AML-193 (cell line): ENCODE results near the gene MYMX.

Source experiments
- DNase-seq, 2 experiments: peaks; one replicate each; lab custom pipeline; 2025; lab: John Stamatoyannopoulos, UW

The MYMX gene

DNA sequence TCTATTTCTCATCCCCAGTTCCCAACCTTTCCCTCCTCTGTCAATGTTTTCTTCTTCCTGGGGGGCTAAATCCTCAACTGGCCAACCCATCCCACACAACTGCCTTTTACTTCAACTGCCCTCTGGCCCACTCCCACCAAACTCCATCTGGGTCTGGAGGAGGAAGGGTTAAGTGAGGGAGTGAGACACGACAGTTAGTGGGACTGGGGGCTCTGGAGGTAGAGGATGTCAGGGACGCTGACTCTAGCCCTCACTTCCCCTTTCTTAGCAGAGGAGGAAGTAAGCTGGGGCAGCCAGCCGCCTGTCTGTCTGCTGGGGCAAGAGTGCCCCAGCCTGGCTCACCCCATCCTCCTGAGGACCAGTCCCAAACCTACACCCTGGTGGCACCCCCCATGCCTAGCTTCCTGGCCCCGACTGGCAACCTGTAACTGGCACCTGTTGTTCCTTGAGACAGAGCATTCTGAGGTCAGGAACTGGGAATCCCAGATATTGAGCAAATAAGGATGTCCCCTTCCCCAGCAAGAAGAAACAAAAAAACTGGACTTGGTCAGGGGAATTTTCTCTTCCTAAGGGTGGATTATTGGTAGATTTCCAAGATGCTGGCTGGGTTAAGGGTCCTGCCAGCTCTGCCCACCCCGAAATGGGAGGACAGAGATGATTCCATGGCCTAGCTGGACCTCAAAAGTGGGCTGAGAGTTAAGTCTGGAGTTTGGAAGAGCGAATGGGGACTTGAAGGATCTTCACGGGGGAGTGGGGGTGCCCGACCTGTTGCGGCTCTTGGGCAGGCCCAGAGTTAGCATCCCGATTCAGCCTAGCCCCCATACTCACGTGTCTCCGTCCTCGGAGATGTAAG lies 47.7 kb downstream of the MYMX start:
- DNase-seq: peak; percentile 96 to 97

- DNase-seq: peak; percentile 63 to 72
These were observed 48.4 kb downstream of the MYMX start, which contains the start of gene NFKBIE for GRCh38 chr6:44265007-44265721. Gene NFKBIE, minus strand, starts transcription at chr6:44265551. Its CDS starts 205 bp downstream, at chr6:44265346.

- DNase-seq: no peak
These were observed 49.1 kb downstream of the MYMX start for GRCh38 chr6:44265722-44266233.

DNA sequence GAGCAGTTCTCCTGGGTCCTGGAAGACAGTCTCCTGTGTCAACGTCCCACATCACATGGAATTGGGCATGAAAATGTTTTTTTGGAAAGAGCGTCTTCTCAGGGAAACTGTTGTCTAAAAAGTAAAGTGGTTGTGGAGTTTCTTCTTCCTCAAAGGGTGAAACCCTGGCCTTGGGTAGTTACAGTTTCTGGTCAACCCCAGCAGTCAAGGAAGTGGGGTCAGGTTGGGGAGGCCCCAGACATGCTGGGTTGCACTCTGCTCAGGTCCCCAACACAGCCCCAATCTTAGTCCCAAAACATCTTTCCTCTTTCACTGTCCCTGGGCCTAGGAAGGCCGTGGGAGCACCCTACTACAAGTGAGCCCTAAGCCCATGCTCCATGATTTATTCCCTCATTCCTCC lies 49.6 kb downstream of the MYMX start:
- no peak for DNase-seq

- no peak for DNase-seq
These were observed 50.5 kb downstream of the MYMX start for GRCh38 chr6:44267252-44267651.
